ENCODE measurements around the gene ZNF627. TPM values are rescaled to one million over a fixed set of nuclear protein-coding genes. Genes with fewer than 3 reads are reported as not detected.

ZNF627 gene
- total and polyA plus RNA-seq, 2 of the 8 experiments (the other 6 are each of a cell fraction or from before 2014, with no cell fraction given), result 7.2 to 13.7 TPM

- TF ChIP-seq ZNF274 (IDR thresholded peaks at IDR 0.05; ENCODE audit: borderline replicate concordance, extremely low read depth, low read length), result no peak
Measured at GRCh38 chr19:11656535-11656934, 59.3 kb downstream of the ZNF627 start (continued).
